ENCODE measurements around the gene NAV2. TPM values are rescaled to one million over a fixed set of nuclear protein-coding genes. Genes with fewer than 3 reads are reported as not detected.

Gene NAV2
- total RNA-seq, 4 donors from 2014 or later = 9.1 to 34.7 (median 22.2) TPM

DNA sequence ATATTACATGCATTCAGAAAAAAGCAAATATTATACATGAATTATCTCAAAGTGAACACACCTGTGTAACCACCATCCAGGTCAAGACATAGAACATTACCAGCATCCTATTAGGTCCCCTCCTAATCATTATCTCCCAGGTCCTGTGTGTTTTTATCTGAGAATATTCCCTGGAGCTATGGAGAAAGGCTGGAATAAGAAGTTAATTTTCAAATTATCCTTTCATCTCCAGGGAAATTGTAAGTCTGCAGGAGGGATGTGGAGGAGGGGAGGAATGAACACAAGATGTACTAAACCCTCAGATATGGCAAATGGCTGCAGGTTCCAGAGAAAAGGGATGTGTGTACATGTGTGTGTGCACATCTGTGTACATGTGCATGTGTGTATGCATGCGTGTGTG, 25.2 kb upstream of the NAV2 start:
- Histone ChIP-seq H3K36me3 (no peaks in the 10 kb centered on the region), H3K27ac (no peak overlapping the region), H3K4me3 (no peak overlapping the region), H3K4me1 (peaks cover 24% of the 10 kb centered on the region), H3K9me3 (no peaks in the 10 kb centered on the region), H3K27me3 (no peaks in the 10 kb centered on the region)
- 100% methylated on average over 1 of the region's 1 CpG for WGBS
- no peak for TF ChIP-seq POLR2A (IDR thresholded peaks at IDR 0.05)
- no peak for TF ChIP-seq POLR2AphosphoS5 (IDR thresholded peaks at IDR 0.05)
- no peak for TF ChIP-seq EP300 (IDR thresholded peaks at IDR 0.05)
- TF ChIP-seq, protein P1, sequence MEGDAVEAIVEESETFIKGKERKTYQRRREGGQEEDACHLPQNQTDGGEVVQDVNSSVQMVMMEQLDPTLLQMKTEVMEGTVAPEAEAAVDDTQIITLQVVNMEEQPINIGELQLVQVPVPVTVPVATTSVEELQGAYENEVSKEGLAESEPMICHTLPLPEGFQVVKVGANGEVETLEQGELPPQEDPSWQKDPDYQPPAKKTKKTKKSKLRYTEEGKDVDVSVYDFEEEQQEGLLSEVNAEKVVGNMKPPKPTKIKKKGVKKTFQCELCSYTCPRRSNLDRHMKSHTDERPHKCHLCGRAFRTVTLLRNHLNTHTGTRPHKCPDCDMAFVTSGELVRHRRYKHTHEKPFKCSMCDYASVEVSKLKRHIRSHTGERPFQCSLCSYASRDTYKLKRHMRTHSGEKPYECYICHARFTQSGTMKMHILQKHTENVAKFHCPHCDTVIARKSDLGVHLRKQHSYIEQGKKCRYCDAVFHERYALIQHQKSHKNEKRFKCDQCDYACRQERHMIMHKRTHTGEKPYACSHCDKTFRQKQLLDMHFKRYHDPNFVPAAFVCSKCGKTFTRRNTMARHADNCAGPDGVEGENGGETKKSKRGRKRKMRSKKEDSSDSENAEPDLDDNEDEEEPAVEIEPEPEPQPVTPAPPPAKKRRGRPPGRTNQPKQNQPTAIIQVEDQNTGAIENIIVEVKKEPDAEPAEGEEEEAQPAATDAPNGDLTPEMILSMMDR (IDR thresholded peaks at IDR 0.05) = no peak
- no peak for DNase-seq (ENCODE audit: low spot score in 2 of 2)

DNA sequence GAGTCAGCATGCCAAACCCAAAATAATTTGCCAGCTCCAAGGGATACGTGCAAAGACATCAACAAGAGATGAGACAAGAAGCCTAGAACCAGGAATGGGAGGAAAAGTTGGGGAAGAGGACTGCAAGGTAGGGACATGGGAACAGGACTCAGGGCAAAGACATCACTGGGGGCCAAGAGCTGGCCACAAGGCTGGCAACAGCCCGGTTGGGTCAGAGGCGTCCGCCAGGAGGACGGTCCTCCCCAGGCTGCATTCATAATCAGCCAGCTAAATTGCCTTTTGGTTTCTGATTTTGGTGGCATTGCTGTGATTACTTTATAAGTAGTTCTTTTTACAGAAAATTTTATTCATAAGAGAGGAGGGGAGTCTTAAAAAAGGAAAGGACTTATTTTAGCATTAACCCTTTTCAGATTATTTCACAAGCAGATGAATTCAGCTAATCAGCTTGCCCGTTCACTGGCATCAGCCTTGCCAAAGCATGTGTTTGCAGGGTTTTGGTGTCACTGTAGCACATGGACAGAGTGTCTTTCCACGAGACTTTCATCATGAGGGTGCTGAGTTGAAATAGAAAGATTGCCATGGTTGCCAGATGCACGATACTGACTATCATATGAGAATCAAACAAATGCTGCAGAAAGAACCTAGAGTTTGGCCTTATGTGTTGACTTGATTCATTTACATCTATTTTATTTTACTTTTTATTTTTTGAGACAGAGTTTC, 23.2 kb upstream of the NAV2 start:
- Histone ChIP-seq H3K27ac (no peak overlapping the region), H3K4me3 (no peak overlapping the region), H3K9me3 (no peaks in the 10 kb centered on the region), H3K4me1 (peaks cover 5% of the 10 kb centered on the region), H3K27me3 (no peaks in the 10 kb centered on the region), H3K36me3 (no peaks in the 10 kb centered on the region)
- 58% methylated on average over 8 of the region's 8 CpGs for WGBS
- no peak for DNase-seq (ENCODE audit: low spot score in 2 of 2)
- TF ChIP-seq EP300 (IDR thresholded peaks at IDR 0.05) (no peak), POLR2AphosphoS5 (IDR thresholded peaks at IDR 0.05) (peak in 1 of 3 donors; percentile 72)

DNA sequence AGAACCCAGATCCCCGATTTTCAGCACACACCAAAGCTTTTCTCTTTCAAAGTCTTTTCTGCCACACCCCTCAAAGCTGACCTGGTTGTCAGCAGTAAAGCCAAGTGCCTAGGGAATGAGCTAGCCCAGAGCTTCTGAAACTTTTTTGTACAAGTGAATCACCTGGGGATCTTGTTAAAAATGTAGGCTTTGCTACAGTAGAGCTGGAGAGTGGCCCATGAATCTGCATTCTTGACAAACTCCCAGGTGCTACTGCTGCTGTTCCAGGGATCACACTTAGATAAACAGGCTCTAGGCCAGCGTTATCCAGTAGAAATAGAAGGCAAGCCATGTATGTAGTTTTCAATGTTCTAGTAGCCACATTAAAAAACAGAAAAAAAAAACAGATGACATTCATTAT, 21.8 kb upstream of the NAV2 start:
- TF ChIP-seq, protein P1 (IDR thresholded peaks at IDR 0.05) = no peak
- TF ChIP-seq POLR2AphosphoS5 (IDR thresholded peaks at IDR 0.05) = no peak
- TF ChIP-seq POLR2A (IDR thresholded peaks at IDR 0.05) = no peak
- no peak for TF ChIP-seq EP300 (IDR thresholded peaks at IDR 0.05)

DNA sequence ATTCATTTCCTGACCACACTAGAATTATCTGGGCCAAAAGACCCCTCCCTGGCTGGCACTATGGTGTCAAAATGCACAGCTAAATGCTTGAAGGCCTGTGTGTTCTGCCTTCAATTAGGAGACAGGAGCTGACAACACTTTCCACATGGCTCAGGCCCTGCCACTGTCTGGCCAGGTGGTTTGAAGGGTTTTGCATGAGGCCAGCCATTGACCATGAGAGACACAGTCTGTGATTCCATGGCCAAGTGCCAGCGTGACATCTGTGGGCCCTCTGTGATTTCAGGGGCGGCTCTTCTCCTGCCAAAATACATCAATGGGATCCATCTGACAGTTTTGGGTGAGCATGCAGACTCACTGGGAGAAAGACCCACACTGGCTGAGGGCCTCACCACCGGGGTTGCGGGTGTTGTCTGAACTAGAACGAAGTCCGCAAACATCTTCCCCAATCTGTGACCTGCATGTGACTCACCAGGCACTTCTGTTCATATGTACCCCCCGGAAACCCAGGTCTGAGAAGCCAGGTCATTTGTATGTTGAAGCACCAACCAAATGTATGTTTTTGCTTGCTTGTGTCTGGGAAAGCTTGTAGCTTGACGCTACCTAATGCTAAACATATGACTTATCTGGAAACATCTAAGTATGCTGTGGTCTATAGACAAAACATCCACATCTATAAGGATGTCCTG, 20.7 kb upstream of the NAV2 start:
- H3K4me1 ChIP-seq = peaks cover 5% of the 10 kb centered on the region
- 90% methylated on average over 8 of the region's 8 CpGs for WGBS
- no peak overlapping the region for H3K27ac ChIP-seq
- TF ChIP-seq EP300 (IDR thresholded peaks at IDR 0.05) (no peak), POLR2A (IDR thresholded peaks at IDR 0.05) (no peak)
- no peaks in the 10 kb centered on the region for H3K36me3 ChIP-seq
- no peaks in the 10 kb centered on the region for H3K9me3 ChIP-seq
- H3K27me3 ChIP-seq = no peaks in the 10 kb centered on the region
- no peak overlapping the region for H3K4me3 ChIP-seq
- DNase-seq (ENCODE audit: low spot score in 2 of 2) = no peak

More for the DNA sequence above, 21.8 kb upstream of the NAV2 start:
- Histone ChIP-seq H3K4me3 (no peak overlapping the region), H3K4me1 (peaks cover 5% of the 10 kb centered on the region), H3K9me3 (no peaks in the 10 kb centered on the region), H3K36me3 (no peaks in the 10 kb centered on the region), H3K27me3 (no peaks in the 10 kb centered on the region), H3K27ac (no peak overlapping the region)
- 71% methylated on average over 2 of the region's 2 CpGs for WGBS
- DNase-seq (ENCODE audit: low spot score in 2 of 2) = no peak

DNA sequence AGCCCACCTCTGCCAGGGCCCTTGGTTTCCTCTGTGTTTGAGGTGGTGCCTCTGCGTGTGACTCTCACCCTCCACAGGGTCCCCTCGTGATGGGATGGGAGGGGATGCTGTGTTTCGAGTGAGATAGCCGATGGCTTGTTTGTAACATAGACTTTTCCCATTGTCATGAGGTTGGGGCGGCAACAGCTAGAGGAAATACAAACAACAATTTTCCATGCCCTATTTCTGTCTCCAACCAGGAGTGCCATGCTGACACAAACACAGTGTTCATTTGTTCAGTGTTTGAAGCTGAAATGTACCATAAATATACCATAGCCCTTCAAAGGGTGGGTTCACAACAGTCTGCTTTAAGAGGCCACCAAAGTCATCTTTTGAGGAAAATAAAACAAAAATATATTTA, 19.5 kb upstream of the NAV2 start:
- WGBS = 80% methylated on average over 5 of the region's 5 CpGs
- Histone ChIP-seq H3K4me3 (no peak overlapping the region), H3K4me1 (peaks cover 5% of the 10 kb centered on the region), H3K9me3 (no peaks in the 10 kb centered on the region), H3K27me3 (no peaks in the 10 kb centered on the region), H3K36me3 (no peaks in the 10 kb centered on the region), H3K27ac (no peak overlapping the region)
- no peak for TF ChIP-seq POLR2A (IDR thresholded peaks at IDR 0.05)
- DNase-seq (ENCODE audit: low spot score in 2 of 2) = no peak

DNA sequence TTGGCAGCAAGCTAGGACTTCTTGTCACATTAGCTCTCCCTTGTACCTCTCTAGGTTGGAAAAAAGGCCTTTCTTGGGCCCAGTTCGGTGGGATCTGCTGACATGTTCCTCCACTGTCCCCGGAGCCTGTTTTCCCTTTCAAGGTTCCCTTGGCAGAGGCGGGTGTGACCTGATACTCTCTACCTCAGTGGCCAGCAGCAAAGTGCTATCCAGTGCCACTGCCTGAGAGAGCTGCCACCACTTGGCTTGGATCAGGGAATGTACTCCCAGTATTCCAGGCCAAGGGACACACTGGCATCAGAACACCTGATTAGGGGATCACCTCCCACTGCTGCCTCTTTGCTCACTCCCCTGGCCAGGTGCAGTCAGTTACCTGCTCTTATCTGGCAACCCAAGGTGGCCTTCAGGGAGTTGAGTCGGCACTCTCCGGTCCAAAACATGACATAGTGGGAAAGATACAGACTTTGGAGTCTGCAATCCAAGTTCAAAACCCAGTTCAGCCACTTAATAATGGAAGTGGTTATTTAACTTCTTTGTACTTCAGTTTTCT, 17.8 kb upstream of the NAV2 start:
- H3K4me1 ChIP-seq = no peaks in the 10 kb centered on the region
- WGBS = 99% methylated on average over 5 of the region's 5 CpGs
- TF ChIP-seq, protein P1 (IDR thresholded peaks at IDR 0.05) = no peak
- TF ChIP-seq EP300 (IDR thresholded peaks at IDR 0.05) (no peak), POLR2AphosphoS5 (IDR thresholded peaks at IDR 0.05) (no peak), POLR2A (IDR thresholded peaks at IDR 0.05) (no peak)

More for the DNA sequence above, 17.8 kb upstream of the NAV2 start:
- no peaks in the 10 kb centered on the region for H3K36me3 ChIP-seq
- no peaks in the 10 kb centered on the region for H3K27me3 ChIP-seq
- H3K4me3 ChIP-seq = no peak overlapping the region
- H3K9me3 ChIP-seq = no peaks in the 10 kb centered on the region
- H3K27ac ChIP-seq = no peak overlapping the region
- no peak for DNase-seq (ENCODE audit: low spot score in 2 of 2)
